Fibroblast of upper back skin (primary cell): Measurements from ENCODE around the gene MPZ.
"Not testable (repeated sequence)": the region's sequence is repeated elsewhere in the genome, so short reads cannot be mapped to it uniquely, and the experiment has no call there.

Experiments used
- DNase-seq: peaks from one replicate; pipeline ENCODE4 v3.0.0-alpha.2; 2013

Gene MPZ

GRCh38 chr1:161309868-161310267 is at the start of gene MPZ:
MPZ (minus strand) TSS chr1:161309968; CDS start chr1:161309905, 63 bp downstream.
- no peak for DNase-seq

- DNase-seq, result no peak
These were observed 49.5 kb upstream of the MPZ start for GRCh38 chr1:161359291-161359690.

GRCh38 chr1:161357073-161357472 is 47.3 kb upstream of the MPZ start:
- DNase-seq, result no peak

GRCh38 chr1:161351482-161351881 is 41.7 kb upstream of the MPZ start:
- no peak for DNase-seq

GRCh38 chr1:161350671-161351070 is 40.9 kb upstream of the MPZ start:
- no peak for DNase-seq

GRCh38 chr1:161342821-161343220 is 33.1 kb upstream of the MPZ start:
- DNase-seq, result no peak

GRCh38 chr1:161342177-161342576 is 32.4 kb upstream of the MPZ start:
- DNase-seq, result no peak

GRCh38 chr1:161335796-161336195 is 26.0 kb upstream of the MPZ start:
- DNase-seq, result no peak

- no peak for DNase-seq
These were observed 23.4 kb upstream of the MPZ start for GRCh38 chr1:161333166-161333565.

GRCh38 chr1:161330346-161330745 is 20.6 kb upstream of the MPZ start:
- no peak for DNase-seq

GRCh38 chr1:161324020-161324419 is 14.3 kb upstream of the MPZ start:
- DNase-seq, result no peak

- DNase-seq, result not testable (repeated sequence)
These were observed 6.3 kb upstream of the MPZ start for GRCh38 chr1:161315841-161316674.

- peak; percentile 87 for DNase-seq
These were observed 4.6 kb upstream of the MPZ start, which contains the start of gene SDHC for GRCh38 chr1:161314201-161314981. SDHC (plus strand) TSS chr1:161314381; CDS start chr1:161314406, 25 bp downstream.

- no peak for DNase-seq
These were observed 3.9 kb upstream of the MPZ start for GRCh38 chr1:161313554-161314200.

GRCh38 chr1:161311595-161312181 is 1.9 kb upstream of the MPZ start:
- no peak for DNase-seq

- peak; percentile 24 for DNase-seq
These were observed 1.7 kb downstream of the MPZ start for GRCh38 chr1:161307892-161308638.

GRCh38 chr1:161307230-161307768 is 2.5 kb downstream of the MPZ start:
- peak; percentile 62 for DNase-seq

- DNase-seq, result peak; percentile 49
These were observed 3.8 kb downstream of the MPZ start for GRCh38 chr1:161305867-161306519.

GRCh38 chr1:161304927-161305866 is 4.6 kb downstream of the MPZ start:
- no peak for DNase-seq

- DNase-seq, result no peak
These were observed 9.3 kb downstream of the MPZ start for GRCh38 chr1:161300478-161300877.
